DOHH2 (cell line): ENCODE data around the gene CLK4.

ENCODE experiments used
- EZH2phosphoT487 ChIP-seq: fragments of 200-600 bp; sonication (generic); IDR thresholded peaks from 2 replicates; pipeline ENCODE4 v1.6.1; 2017; ENCODE audit warnings: borderline replicate concordance, mild to moderate bottlenecking, antibody characterized with exemption, low read length, moderate library complexity, mixed read lengths
- TF ChIP-seq, protein P1 (sequence below): fragments of 200-600 bp; sonication (generic); IDR thresholded peaks from one replicate; pipeline ENCODE4 v1.5.1; 2014; ENCODE audit warnings: antibody characterized with exemption, mild to moderate bottlenecking, low read depth, low read length; ENCODE audit not compliant: poor library complexity, severe bottlenecking

DNA sequence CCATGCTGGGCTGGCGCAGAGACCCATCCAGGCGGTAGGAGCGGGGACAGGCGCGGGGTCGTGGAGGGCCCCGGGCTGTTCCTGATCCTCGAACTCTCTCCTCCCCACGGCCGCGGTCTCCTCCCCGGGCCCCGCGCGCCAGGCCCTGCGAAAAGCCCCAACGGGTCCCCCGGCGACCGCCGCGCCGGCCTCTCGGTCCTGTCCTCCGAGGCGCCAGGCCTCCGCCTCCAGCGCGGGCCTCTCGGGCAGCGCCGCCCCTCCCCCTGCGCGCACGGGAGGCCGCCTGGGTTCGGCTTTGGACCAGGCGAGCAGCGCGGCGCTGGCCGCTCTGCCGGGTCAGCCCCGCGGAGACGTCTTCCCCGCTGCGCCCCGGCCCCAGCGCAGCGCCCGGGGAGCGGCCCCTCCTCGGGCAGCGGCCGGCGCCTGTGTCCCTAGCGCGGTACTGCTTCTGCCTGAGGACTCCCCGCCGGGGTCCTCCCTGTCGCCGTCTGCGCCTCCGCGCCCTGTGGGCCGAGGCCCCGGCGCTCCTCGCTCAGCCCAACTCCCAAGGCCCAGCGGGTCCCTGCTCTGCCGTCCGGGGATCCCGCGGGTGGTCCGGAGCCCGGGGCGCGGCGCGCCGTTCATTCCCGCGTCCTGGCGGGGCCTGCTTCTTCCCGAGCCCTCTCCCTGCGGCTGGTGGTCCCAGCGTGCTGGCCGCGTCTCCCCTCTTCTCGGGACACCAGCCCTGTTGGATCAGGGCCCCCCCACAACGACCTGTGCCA lies 50.1 kb downstream of the CLK4 start:
- no peak for TF ChIP-seq EZH2phosphoT487
- TF ChIP-seq, protein P1, sequence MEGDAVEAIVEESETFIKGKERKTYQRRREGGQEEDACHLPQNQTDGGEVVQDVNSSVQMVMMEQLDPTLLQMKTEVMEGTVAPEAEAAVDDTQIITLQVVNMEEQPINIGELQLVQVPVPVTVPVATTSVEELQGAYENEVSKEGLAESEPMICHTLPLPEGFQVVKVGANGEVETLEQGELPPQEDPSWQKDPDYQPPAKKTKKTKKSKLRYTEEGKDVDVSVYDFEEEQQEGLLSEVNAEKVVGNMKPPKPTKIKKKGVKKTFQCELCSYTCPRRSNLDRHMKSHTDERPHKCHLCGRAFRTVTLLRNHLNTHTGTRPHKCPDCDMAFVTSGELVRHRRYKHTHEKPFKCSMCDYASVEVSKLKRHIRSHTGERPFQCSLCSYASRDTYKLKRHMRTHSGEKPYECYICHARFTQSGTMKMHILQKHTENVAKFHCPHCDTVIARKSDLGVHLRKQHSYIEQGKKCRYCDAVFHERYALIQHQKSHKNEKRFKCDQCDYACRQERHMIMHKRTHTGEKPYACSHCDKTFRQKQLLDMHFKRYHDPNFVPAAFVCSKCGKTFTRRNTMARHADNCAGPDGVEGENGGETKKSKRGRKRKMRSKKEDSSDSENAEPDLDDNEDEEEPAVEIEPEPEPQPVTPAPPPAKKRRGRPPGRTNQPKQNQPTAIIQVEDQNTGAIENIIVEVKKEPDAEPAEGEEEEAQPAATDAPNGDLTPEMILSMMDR = no peak
